SIG-M5 (cell line): ENCODE measurements around the gene RNF41.

ENCODE experiments used
- DNase-seq: peaks from one replicate; lab custom pipeline; 2025; lab: John Stamatoyannopoulos, UW

RNF41 gene

DNA sequence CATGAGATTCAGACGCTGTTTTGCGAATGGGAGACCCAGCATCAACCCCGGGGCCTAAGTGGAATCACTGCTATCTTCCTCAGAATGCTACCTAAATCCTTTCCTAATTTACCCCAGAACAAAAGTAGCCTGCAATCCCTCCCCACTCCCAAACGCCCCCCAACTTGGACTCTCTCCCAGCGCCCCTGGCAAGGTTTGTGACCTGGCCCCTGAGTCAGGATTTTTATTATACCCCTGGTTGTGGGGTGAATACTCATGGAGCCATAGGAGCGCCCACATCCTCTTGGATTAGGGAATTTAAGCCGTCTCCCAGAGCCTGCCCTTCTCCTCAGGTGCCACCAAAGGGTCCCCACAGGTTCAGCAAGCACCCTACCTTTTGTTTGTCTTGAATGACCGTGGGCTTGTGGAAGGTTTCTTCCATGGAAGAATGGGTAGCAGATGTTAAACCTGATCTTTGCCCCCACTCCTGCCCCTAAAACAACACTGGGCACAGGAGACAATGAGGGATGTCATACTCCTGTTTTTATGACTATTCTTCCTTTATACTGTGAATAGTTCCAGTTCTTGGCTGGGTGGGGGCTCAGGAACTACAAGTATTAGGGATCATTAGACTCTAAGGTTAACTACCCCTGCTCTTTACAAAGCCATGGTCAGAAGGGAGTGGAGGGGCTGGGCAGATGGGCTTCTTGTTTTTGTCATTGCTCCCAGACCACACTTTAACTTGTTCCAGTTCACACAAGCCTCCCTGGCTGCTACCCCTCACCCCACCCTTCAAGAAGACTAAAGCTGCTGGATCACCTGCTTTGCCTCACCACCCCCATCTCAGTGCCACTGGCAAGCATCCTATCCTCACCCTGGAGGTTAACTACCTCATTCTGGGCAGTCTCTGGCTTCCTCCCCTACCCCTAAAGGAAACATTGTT is 68.7 kb downstream of the RNF41 start:
- DNase-seq: no peak
